Keratinocyte (primary cell): Measurements from ENCODE around the gene TTLL4. TPM values are rescaled to one million over a fixed set of nuclear protein-coding genes. Genes with fewer than 3 reads are reported as not detected.

Source experiments
- DNase-seq: peaks from one replicate; pipeline ENCODE4 v3.0.0-alpha.2; 2011; ENCODE audit warnings: low read depth, missing footprints, low spot score
- FAIRE-seq: peaks from 2 replicates; lab custom pipeline; 2011; peaks lifted over from hg19 to GRCh38; lab: Jason Lieb, UNC
- H2AFZ ChIP-seq: 2 replicates; pipeline ENCODE4 v1.6.0; 2012; ENCODE audit warnings: low read length, control low read depth, inconsistent platforms; ENCODE audit not compliant: control insufficient read depth
- H3K27ac ChIP-seq: 2 replicates; pipeline ENCODE4 v1.5.1; 2011; ENCODE audit warnings: low read length; ENCODE audit not compliant: control insufficient read depth, insufficient read depth
- H3K27me3 ChIP-seq: 3 replicates; pipeline ENCODE4 v1.6.0; 2011; ENCODE audit warnings: low read length; ENCODE audit not compliant: control insufficient read depth, insufficient read depth; ENCODE audit errors: extremely low read depth
- H3K36me3 ChIP-seq, 2 experiments: 2 replicates in 1 of 2; 3 replicates in 1 of 2; pipeline ENCODE4 v1.5.1; 2011; ENCODE audit warnings: low read length in 2 of 2, mild to moderate bottlenecking in 1 of 2; ENCODE audit not compliant: control insufficient read depth in 2 of 2, insufficient read depth in 2 of 2; ENCODE audit errors: extremely low read depth in 1 of 2
- H3K4me1 ChIP-seq: 3 replicates; pipeline ENCODE4 v1.5.1; 2011; ENCODE audit warnings: low read length; ENCODE audit not compliant: control insufficient read depth, insufficient read depth; ENCODE audit errors: extremely low read depth
- H3K4me2 ChIP-seq: 3 replicates; pipeline ENCODE4 v1.6.0; 2011; ENCODE audit warnings: low read depth, low read length; ENCODE audit not compliant: control insufficient read depth, insufficient read depth; ENCODE audit errors: extremely low read depth
- H3K4me3 ChIP-seq, 3 experiments: fragments of 200-600 bp in 1 of 3; sonication (generic) in 1 of 3; 2 replicates in 2 of 3; 3 replicates in 1 of 3; pipeline ENCODE4 v1.5.1; 2011 to 2016; ENCODE audit warnings: low read length in 3 of 3, mild to moderate bottlenecking in 3 of 3, control low read depth in 2 of 3, inconsistent platforms in 1 of 3, low read depth in 1 of 3, mixed read lengths in 1 of 3, mixed run types in 1 of 3, moderate library complexity in 1 of 3; ENCODE audit not compliant: control insufficient read depth in 2 of 3, insufficient read depth in 2 of 3; ENCODE audit errors: extremely low read depth in 1 of 3
- H3K79me2 ChIP-seq: 2 replicates; pipeline ENCODE4 v1.6.0; 2012; ENCODE audit warnings: low read length; ENCODE audit not compliant: control insufficient read depth, insufficient read depth
- H3K9ac ChIP-seq: 3 replicates; pipeline ENCODE4 v1.6.0; 2011; ENCODE audit warnings: low read length; ENCODE audit not compliant: control insufficient read depth, insufficient read depth; ENCODE audit errors: extremely low read depth
- H3K9me1 ChIP-seq: 3 replicates; pipeline ENCODE4 v1.6.0; 2011; ENCODE audit warnings: low read length; ENCODE audit not compliant: control insufficient read depth, insufficient read depth; ENCODE audit errors: extremely low read depth
- H3K9me3 ChIP-seq: 2 replicates; pipeline ENCODE4 v1.5.1; 2012; ENCODE audit warnings: low read depth, low read length; ENCODE audit not compliant: control insufficient read depth
- H4K20me1 ChIP-seq: 3 replicates; pipeline ENCODE4 v1.6.0; 2011; ENCODE audit warnings: low read length; ENCODE audit not compliant: control insufficient read depth, insufficient read depth; ENCODE audit errors: extremely low read depth
- EZH2 ChIP-seq: IDR thresholded peaks from one replicate; pipeline ENCODE4 v1.6.1; 2012; ENCODE audit warnings: inconsistent platforms, mild to moderate bottlenecking, low read length, moderate library complexity
- dilution Hi-C: fragments of 300-500 bp; cut with MboI; formaldehyde crosslinking; loops from one replicate; pipeline ENCODE4 v1.7.0; 2020; ENCODE audit warnings: low sequenced_read_pairs; ENCODE audit not compliant: extremely low pct_ligation_motif_present
- polyA plus RNA-seq, 5 experiments: library from polyadenylated mRNA; depleted of rRNA in 3 of 5; stranded (reverse) in 3 of 5; stranded (forward) in 1 of 5; unstranded in 1 of 5; fragments of >200 nt; gene quantifications; 1 replicate in 1 of 5; 2 replicates in 3 of 5; 3 replicates in 1 of 5; pipeline versions ENCODE4 v1.2.1 to v1.2.3, GENCODE V29; 2011 to 2012; ENCODE audit warnings: missing spikeins in 2 of 5, low read depth in 1 of 5, low replicate concordance in 1 of 5
- TF ChIP-seq, protein P1 (sequence below), 3 experiments: IDR thresholded peaks in 1 of 3; conservative IDR thresholded peaks in 1 of 3; optimal IDR thresholded peaks in 1 of 3; 2 replicates in 2 of 3; 3 replicates in 1 of 3; pipeline versions ENCODE3 to v1.5.1; 2011; ENCODE audit warnings: low read length in 3 of 3, mild to moderate bottlenecking in 3 of 3, moderate library complexity in 2 of 3, control low read depth in 1 of 3, inconsistent platforms in 1 of 3; ENCODE audit not compliant: insufficient read depth in 2 of 3; ENCODE audit errors: extremely low read depth in 1 of 3

The TTLL4 gene
- polyA plus RNA-seq, 1 donor (not counting 4 experiments of a cell fraction or from before 2014, with no cell fraction given), result 20.1 TPM

DNA sequence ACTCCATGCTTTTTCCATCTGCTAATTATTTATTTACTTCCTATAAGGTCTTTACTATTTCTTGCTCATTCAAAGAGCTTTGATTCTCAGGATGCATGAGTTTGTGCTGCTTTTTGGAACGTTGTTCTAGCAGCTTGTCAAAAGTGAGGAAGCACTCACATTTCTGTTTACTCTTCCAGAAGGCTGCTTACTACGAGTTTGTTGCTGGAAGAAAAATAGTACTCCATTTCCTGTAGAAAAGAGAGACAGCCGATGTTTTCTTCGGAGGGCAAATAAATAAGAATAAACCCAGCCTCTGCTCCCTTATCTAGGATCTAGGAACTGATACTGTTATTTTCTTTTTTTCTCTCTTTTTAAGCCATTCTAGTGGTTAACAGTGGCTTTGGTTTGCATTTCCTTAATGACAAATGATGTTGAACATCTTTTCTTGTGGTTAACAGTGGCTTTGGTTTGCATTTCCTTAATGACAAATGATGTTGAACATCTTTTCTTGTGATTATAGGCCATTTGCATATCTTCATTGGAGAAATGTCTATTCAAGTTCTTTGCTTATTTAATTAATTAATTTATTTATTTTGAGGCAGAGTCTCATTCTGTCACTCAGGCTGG, 91.9 kb downstream of the TTLL4 start:
- H3K4me1 ChIP-seq, result peaks cover 11% of the 10 kb centered on the region
- no peak overlapping the region for H3K4me2 ChIP-seq
- H2AFZ ChIP-seq, result no peak overlapping the region
- no peaks in the 10 kb centered on the region for H3K9me3 ChIP-seq
- FAIRE-seq (peak; percentile 13), DNase-seq (no peak)
- H3K36me3 ChIP-seq, result no peaks in the 10 kb centered on the region
- no peak overlapping the region for H3K4me3 ChIP-seq
- no peak overlapping the region for H3K27ac ChIP-seq
- no peak for TF ChIP-seq EZH2
- TF ChIP-seq, protein P1, sequence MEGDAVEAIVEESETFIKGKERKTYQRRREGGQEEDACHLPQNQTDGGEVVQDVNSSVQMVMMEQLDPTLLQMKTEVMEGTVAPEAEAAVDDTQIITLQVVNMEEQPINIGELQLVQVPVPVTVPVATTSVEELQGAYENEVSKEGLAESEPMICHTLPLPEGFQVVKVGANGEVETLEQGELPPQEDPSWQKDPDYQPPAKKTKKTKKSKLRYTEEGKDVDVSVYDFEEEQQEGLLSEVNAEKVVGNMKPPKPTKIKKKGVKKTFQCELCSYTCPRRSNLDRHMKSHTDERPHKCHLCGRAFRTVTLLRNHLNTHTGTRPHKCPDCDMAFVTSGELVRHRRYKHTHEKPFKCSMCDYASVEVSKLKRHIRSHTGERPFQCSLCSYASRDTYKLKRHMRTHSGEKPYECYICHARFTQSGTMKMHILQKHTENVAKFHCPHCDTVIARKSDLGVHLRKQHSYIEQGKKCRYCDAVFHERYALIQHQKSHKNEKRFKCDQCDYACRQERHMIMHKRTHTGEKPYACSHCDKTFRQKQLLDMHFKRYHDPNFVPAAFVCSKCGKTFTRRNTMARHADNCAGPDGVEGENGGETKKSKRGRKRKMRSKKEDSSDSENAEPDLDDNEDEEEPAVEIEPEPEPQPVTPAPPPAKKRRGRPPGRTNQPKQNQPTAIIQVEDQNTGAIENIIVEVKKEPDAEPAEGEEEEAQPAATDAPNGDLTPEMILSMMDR (optimal IDR thresholded peaks at IDR 0.05 in 1 of 3, IDR thresholded peaks at IDR 0.05 in 1 of 3, conservative IDR thresholded peaks at IDR 0.05 in 1 of 3; ENCODE audit: extremely low read depth in 1 of 3, insufficient read depth in 2 of 3, low read length in 3 of 3), result no peak
- no peaks in the 10 kb centered on the region for H3K9me1 ChIP-seq
- dilution Hi-C loops, result no loop called here
- H3K79me2 ChIP-seq, result no peaks in the 10 kb centered on the region
- peaks cover 12% of the 10 kb centered on the region for H3K27me3 ChIP-seq
- no peak overlapping the region for H3K9ac ChIP-seq
- no peaks in the 10 kb centered on the region for H4K20me1 ChIP-seq

DNA sequence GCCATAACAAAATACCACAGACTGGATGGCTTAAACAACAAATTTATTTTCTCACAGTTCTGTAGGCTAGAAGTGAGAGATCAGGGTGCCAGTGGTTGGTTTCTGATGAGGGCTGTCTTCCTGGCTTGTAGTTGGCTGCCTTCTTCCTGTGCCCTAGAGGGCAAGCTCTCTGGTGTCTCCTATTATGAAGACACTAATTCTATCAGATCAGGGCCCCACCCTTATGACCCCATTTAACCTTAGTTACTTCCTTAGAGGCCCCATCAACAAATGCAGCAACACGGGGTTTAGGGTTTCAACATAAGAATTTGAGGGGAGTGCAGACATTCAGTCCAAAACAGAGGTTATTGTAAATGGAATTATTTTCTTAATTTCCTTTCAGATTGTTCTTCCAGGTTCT, 94.2 kb downstream of the TTLL4 start:
- no peak overlapping the region for H3K9ac ChIP-seq
- H3K9me1 ChIP-seq, result no peaks in the 10 kb centered on the region
- dilution Hi-C loops, result no loop called here
- H4K20me1 ChIP-seq, result no peaks in the 10 kb centered on the region
- no peak overlapping the region for H3K27ac ChIP-seq
- no peaks in the 10 kb centered on the region for H3K36me3 ChIP-seq
- TF ChIP-seq, protein P1 (optimal IDR thresholded peaks at IDR 0.05 in 1 of 3, IDR thresholded peaks at IDR 0.05 in 1 of 3, conservative IDR thresholded peaks at IDR 0.05 in 1 of 3; ENCODE audit: extremely low read depth in 1 of 3, insufficient read depth in 2 of 3, low read length in 3 of 3), result no peak
- TF ChIP-seq EZH2, result no peak
- H3K9me3 ChIP-seq, result no peaks in the 10 kb centered on the region
- no peak for DNase-seq
- H3K4me3 ChIP-seq, result no peak overlapping the region
- peaks cover 4% of the 10 kb centered on the region for H3K27me3 ChIP-seq
- no peaks in the 10 kb centered on the region for H3K79me2 ChIP-seq
- H3K4me2 ChIP-seq, result no peak overlapping the region
- no peak overlapping the region for H2AFZ ChIP-seq
- FAIRE-seq, result no peak
- H3K4me1 ChIP-seq, result peaks cover 11% of the 10 kb centered on the region

Other genes with a start within 250 kb of the TTLL4 start
- gene USP37, start 142.5 kb upstream of the TTLL4 start, polyA plus RNA-seq, result 2.2 to 4.2 TPM (median 2.7 TPM) in 3 replicates
- 41.9 to 66.7 TPM (median 48.1 TPM) in 3 replicates for gene CNOT9, start 142.0 kb upstream of the TTLL4 start, polyA plus RNA-seq
- gene PLCD4, start 102.9 kb upstream of the TTLL4 start, polyA plus RNA-seq, result 10.2 to 15.3 TPM (median 13.2 TPM) in 3 replicates
- 4.3 to 11.9 TPM (median 4.5 TPM) in 3 replicates for gene ZNF142, start 51.2 kb upstream of the TTLL4 start, polyA plus RNA-seq
- gene BCS1L, start 51.2 kb upstream of the TTLL4 start, polyA plus RNA-seq, result 56.6 to 62.3 TPM (median 57.7 TPM) in 3 replicates
- 65.0 to 107 TPM (median 82.5 TPM) in 3 replicates for gene RNF25, start 38.8 kb upstream of the TTLL4 start, polyA plus RNA-seq
- 17.3 to 25.4 TPM (median 19.0 TPM) in 3 replicates for gene STK36, start 38.7 kb upstream of the TTLL4 start, polyA plus RNA-seq
- 0.12 to 0.27 TPM (median 0.19 TPM) in 3 replicates for gene CYP27A1, start 71.3 kb downstream of the TTLL4 start, polyA plus RNA-seq
- not detected in 3 replicates for gene PRKAG3, start 121.0 kb downstream of the TTLL4 start, polyA plus RNA-seq
- 0.15 TPM in 1 of 3 replicates, not detected in the others for gene WNT6, start 149.0 kb downstream of the TTLL4 start, polyA plus RNA-seq
- gene WNT10A, start 170.0 kb downstream of the TTLL4 start, polyA plus RNA-seq, result 0.78 to 6.6 TPM (median 2.1 TPM) in 3 replicates
- 0.03 TPM in 2 of 3 replicates, not detected in the other for gene CDK5R2, start 248.8 kb downstream of the TTLL4 start, polyA plus RNA-seq